ENCODE measurements around the gene GEMIN2.

Gene GEMIN2

GRCh38 chr14:39184628-39185255 lies 70.6 kb downstream of the GEMIN2 start:
- H4K20me1 ChIP-seq, result peaks cover 47% of the 10 kb centered on the region
- no peak overlapping the region for H3K4me2 ChIP-seq
- no peak for TF ChIP-seq Cebpa-rat (IDR thresholded peaks at IDR 0.05)
- no peaks in the 10 kb centered on the region for H3K9me3 ChIP-seq
- H3K4me1 ChIP-seq, result peaks cover 5% of the 10 kb centered on the region; the same call in 1 of the 2 replicates
- no peak overlapping the region for H3K4me3 ChIP-seq
- H3K9ac ChIP-seq, result no peak overlapping the region
- H3K36me3 ChIP-seq, result peaks cover 65% of the 10 kb centered on the region
- H3K27me3 ChIP-seq, result no peaks in the 10 kb centered on the region
- no peak overlapping the region for H3K27ac ChIP-seq

GRCh38 chr14:39185256-39186049 lies 71.3 kb downstream of the GEMIN2 start:
- Histone ChIP-seq H3K27me3 (no peaks in the 10 kb centered on the region), H3K27ac (no peak overlapping the region), H3K36me3 (peaks cover 57% of the 10 kb centered on the region), H3K9ac (no peak overlapping the region), H3K4me3 (no peak overlapping the region), H3K4me1 (peaks cover 3% of the 10 kb centered on the region; the same call in 1 of the 2 replicates), H3K4me2 (no peak overlapping the region), H3K9me3 (no peaks in the 10 kb centered on the region), H4K20me1 (peaks cover 40% of the 10 kb centered on the region)
- no peak for TF ChIP-seq Cebpa-rat (IDR thresholded peaks at IDR 0.05)
